RCC 7860 (cell line): Measurements from ENCODE around the gene NR4A3.
A peak's percentile ranks its signal among the peaks of the same experiment; 100 is the strongest.
"Not testable (repeated sequence)": the region's sequence is repeated elsewhere in the genome, so short reads cannot be mapped to it uniquely, and the experiment has no call there.

Experiments used
- DNase-seq: peaks from one replicate; pipeline ENCODE4 v3.0.0-alpha.2; 2015; ENCODE audit warnings: low spot score
- FAIRE-seq: peaks from 2 replicates; lab custom pipeline; 2012; peaks lifted over from hg19 to GRCh38; lab: Jason Lieb, UNC

Gene NR4A3

DNA sequence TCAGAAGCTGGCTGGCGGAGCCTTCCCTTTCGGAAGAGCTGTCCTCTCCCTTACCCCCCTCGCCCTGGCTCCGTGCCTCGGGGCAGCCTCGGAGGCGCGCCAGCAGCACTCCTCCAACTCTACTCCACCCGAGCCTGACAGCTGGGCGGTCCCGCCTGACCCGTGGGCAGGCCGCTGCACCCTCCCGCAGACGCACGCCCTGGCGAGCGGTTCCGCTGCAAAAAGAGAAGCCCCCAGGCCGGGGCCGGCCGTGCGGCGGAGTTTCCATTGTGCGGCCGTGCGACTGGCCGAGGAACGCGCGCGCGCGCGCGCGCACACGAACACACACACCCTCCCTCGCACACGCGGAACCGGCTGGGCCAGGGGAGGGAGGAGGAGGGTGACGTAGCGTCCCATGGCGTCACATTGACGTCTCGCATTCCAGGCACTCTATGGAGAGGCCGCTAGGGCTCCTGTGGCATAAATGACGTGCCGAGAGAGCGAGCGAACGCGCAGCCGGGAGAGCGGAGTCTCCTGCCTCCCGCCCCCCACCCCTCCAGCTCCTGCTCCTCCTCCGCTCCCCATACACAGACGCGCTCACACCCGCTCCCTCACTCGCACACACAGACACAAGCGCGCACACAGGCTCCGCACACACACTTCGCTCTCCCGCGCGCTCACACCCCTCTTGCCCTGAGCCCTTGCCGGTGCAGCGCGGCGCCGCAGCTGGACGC lies at the start of gene NR4A3:
Gene NR4A3 (plus strand): TSS at position 490 of the 713 bp plus-strand sequence. CDS start 6,158 bp downstream, outside the sequence.
- DNase-seq: peak; percentile 83
- FAIRE-seq: no peak

DNA sequence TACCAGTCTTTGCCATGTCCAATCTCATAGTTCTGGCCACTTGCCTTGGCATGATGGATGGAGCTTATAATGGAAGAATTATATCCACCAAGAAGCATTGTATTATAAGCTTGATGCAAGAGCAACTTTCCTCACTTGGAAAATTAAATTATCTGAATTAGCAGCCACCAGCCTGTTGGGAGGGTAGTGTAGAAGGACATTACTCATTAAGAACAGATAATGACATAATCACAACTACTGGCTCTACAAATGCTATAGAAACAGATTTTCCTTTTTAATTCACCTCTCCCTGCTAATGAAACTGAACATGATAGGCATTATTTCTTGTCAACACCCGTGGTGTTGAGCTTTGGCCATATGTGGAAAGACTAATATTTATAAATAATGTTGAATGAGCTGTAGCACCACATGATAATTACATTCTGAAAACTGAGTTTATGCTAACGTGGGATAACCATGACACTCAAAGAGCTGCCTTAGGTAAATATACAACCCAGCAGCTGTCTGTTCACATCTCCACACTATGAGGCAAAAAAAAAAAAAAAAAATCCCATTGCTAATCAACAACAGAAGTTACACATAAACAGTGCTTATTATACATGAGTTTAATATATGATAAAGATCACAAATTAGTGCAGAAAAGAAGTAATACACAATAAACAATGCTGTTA lies 48.1 kb upstream of the NR4A3 start:
- FAIRE-seq (no peak), DNase-seq (no peak)

DNA sequence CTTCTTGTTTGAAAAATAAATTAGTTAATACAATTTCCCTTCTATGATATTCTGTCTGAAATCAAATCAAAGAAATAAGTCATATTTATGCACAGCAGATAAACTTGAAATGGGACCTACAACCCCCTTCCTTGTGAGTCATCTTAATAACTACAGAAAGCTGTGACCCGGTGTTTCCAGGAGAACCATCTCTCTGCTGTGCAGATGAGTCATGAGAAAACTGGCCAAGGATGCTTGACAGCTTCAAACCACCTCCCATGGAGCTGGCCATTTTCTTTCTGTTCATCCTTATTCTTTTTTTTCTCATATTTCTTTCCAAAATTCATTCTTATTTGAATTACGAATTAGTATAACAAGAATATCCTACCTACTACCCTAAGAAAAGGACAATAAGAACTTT lies 43.4 kb upstream of the NR4A3 start:
- FAIRE-seq (peak; percentile 96), DNase-seq (peak; percentile 78)

DNA sequence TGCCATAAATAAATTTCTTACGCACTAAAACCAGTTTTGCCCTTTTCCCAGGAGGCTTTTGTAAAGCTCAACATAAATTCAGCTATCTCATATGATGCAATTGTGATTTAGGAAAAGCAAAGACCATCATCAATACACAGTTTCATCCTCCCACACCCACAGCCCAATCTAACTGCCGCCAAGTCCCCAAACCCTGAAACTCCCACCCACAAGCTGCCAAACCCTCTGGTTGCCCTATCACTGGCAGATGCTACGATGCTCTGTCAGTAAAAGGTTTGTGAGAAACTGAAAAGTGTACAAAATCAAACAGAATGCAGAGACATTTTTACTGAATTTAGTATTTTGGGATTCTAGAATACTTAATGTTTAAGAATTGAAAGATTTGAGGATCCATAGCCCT lies 42.8 kb upstream of the NR4A3 start:
- no peak for FAIRE-seq
- no peak for DNase-seq

DNA sequence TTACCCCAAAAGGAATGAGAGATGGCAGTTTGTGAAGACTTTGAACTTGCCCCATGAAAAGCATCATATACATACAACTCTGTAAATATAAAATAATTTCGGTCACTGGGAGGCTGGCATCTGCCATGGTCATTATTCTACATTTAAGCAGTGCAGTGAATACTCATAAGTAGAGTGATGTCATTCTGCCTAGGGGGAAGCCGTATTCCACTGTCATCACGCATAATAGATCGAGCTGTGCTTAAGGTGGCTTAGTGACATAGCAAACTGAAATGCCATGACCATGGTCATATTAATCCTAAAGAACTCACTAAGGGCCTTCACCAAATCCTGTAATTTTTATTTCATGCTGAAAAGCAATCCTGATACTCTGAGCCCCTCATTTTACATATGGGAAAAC lies 42.4 kb upstream of the NR4A3 start:
- DNase-seq: no peak
- no peak for FAIRE-seq

DNA sequence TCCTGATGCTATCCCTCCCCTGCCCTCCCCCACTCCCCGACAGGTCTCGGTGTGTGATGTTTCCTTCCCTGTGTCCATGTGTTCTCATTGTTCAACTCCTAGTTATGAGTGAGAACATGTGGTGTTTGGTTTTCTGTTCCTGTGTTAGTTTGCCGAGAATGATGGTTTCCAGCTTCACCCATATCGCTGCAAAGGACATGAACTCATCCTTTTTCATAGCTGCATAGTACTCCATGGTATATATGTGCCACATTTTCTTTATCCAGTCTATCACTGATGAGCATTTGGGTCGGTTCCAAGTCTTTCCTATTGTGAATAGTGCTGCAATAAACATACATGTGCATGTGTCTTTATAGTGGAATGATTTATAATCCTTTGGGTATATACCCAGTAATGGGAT lies 39.3 kb upstream of the NR4A3 start:
- FAIRE-seq, DNase-seq: not testable (repeated sequence)

DNA sequence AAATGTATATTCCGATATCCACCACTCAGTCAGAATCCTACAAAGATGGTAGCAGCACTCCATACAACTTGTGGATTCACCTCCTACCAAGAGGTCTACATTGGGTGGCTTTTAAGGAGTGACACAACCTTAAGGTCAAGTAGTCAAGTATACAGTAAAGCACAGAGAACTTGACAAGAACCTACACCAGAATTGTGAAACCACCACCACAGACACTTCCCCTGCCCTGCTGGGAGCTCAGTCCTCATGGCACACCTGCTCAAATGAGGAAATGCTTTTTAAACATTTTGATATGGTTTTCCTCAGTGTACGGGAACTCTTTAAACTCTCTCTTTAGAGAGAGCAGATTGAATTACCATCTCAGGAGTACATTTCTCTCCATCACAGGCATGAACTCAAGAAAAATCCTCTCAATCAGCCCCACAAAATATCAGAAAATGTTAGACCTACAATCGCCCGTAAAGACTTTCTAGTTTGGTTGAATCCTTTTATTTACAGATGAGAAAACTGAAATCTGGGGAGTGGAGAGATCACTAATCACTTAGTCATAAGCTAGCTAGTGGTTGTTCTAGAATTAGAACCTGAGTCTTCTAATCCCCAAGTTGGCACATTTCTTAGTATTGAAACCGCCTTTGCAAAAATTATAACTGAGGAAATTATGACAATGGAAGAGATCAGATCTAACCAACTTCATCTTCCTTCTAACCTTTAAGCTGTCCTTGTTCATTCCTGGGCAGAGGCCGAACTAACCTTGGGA lies 38.5 kb upstream of the NR4A3 start:
- FAIRE-seq: no peak
- DNase-seq: no peak

DNA sequence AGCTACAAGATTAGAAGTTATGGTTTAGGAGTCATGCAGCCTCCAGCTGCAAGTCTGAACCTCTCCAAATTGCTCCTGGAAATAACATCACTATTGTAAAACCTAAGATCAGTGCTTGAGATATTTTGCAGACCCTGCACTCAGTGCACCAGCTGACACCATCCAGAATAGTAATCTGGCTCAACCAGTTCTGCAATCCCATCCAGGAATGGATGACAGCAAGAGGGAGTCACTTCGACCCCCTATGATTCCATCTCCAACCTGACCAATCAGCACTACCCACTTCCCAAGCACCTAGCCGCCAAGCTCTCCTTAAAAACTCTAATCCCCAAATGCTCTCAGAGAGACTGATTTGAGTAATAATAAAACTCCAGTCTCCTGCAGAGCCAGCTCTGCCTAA lies 37.9 kb upstream of the NR4A3 start:
- no peak for DNase-seq
- no peak for FAIRE-seq

DNA sequence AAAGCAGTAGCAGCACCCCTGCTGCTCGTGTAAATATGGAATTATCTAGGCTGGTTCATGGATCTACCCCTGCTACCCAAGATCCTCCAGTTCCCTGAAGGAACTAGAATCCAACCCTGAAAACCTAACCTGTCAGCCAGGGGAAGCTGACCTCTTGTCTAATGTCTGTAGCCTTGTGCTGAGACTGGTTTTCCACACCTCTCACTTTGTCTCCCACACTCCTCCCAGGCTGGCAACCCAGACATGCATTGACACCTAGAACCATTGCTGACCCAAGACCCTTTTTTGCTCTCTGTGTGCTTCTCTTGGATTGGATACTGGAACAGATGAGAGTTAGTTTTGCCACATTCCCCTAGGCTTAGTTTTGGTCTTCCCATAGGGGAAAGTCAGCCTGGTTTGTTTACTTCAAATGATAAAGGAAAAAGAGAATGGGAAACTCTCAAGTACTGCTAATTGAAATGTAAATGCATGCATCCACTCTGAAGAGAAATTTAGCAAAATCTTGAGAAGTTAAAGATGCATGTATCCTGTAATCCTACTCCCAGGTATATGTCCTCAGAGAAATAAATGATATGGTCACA lies 36.6 kb upstream of the NR4A3 start:
- no peak for DNase-seq
- FAIRE-seq: no peak

DNA sequence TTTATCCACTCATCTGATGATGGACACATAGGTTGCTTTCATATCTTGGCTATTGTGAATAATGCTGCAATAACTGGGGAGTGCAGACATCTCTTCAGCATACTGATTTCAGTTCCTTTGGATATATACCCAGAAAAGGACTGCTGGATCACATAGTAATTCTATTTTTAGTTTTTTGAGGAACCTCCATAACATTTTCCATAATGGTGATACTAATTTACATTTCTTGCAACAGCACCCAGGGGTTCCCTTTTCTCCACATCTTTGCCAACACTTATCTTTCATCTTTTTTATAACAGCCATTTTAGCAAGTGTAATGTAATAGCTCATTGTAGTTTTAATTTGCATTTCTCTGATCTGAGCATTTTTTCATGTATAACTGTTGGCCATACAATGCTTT lies 34.1 kb upstream of the NR4A3 start:
- DNase-seq: no peak
- no peak for FAIRE-seq

DNA sequence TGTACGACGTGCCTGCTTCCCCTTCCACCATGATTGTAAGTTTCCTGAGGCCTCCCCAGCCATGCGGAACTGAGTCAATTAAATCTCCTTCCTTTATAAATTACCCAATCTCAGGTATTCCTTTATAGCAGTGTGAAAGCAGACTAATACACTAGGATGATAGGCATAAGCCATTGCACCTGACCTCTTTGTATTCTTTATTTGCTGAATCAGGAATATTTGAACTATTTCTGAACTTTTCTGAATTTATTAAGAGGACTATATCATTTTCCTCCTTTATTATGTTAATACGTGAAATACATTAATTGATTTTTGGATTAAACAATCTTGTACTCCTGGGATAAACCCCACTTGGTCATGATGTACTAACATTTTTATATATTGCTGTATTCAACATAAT lies 28.2 kb upstream of the NR4A3 start:
- DNase-seq: no peak
- no peak for FAIRE-seq

DNA sequence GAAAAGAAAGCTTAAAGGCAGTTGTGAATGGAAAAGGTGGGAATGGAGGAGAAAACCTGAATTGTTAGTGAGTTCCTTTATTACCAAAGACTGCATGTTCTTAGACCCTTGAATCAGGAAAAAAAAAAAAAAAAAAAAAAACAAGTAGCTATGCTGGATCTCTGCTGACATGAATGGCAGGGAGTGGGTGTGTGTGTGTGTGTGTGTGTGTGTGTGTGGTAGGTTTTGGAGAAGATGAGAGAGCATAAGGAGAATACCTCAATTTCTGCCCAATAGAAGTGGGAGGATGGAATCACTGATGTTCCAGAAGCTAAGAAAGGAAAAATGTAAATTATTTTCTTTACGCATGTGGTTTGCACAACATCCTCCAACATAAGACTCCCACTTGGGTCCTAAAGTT lies 25.5 kb upstream of the NR4A3 start:
- FAIRE-seq (no peak), DNase-seq (no peak)

DNA sequence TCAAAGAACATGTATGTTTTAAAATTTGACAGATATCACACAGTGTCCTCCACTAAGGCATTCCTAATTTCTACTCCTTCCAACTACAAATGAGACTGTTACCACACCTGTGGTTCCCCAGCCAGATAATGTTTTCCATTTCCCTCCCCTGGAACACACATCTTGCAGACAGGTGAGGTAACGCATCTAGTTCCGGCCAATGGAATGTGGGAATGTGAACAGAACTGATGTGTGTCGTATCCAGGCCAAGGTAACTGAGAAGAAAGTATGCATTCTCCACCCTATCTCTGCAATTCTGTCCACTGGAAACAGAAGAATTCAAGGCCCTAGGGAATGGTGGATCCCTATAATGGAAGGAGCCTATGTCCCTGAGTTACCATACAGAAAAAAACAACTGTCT lies 19.9 kb upstream of the NR4A3 start:
- DNase-seq (no peak), FAIRE-seq (no peak)

DNA sequence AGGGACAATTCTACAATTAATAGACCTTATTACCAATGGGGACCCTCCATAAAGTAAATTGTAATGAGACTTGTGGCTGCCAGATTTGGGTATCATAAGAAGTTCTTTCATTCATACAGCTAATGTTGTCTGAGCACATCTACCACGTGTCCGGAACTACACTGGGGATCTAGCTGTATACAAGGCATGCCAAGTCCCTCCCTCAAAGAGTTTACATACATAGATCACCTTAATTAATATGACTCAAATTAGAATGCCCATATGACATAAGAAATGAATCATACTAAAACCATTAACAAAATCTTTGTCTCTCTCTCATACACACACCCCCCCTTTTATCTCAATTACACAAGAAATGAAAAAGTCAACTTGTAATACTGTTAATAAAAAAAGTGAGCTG lies 18.0 kb upstream of the NR4A3 start:
- DNase-seq: no peak
- no peak for FAIRE-seq

DNA sequence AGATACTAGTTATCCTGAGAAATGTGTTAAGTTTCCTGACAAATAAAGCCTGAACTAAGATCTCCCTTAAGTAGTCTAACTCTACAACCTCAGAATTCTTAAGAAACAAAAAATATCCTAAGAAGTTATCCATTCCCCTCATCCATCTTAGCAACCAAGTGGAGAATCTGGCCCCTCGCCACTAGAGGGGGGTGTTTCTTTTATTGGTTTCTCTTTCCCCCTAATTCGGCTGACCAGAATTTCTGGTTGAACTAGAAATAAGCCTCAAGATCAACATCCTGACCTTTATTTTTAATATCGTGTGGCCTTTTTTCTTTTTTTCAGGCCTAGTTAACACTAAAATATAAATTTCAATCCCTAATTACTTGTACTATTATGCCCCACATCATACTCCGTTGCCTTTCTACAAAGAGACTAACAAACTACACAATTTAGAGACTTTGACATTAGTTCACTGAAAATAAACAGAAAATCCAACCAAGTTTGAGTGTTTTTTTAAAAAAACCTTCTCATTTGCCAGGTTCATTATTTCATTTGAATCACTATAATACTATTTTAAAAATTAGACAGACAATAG lies 14.3 kb upstream of the NR4A3 start:
- peak; percentile 76 for FAIRE-seq
- DNase-seq: peak; percentile 15

DNA sequence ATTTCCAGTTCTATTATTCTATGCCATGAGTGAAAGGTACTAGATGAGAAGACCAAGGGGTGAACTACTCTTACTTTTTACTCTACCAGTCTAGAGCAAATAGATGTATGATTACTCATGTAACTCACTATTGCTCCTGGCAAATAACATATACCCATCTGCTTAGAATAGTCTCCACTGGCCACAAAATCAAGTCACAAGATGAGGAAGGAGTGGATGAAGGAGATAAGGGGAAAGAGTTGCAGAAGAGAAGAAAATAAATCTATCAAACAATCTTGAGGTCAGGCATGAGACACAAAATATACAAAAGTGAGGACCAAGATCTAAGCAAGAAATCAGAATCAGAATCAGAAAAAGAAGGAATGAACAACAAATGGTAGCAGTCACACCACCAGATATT lies 13.7 kb upstream of the NR4A3 start:
- DNase-seq: no peak

DNA sequence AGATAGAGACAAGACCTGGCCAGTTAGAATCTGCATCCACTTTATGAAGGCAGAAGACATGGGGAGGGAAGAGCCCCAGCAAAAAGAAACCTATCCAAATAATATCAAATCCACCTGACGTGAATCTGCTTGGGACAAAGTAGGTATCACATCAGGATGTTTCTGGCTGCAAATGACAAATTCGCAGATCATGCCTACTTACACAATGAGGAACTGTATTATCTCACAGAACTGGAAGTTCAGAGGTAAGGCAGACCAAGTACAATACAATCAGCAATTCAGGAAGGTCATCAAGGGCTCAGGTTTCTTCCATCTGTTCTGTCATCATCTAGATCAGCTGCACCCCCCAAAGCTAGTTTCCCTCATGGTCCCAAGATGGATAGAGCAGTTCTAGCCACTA lies 13.2 kb upstream of the NR4A3 start:
- DNase-seq (no peak), FAIRE-seq (no peak)

More for the DNA sequence above, 13.7 kb upstream of the NR4A3 start:
- no peak for FAIRE-seq

DNA sequence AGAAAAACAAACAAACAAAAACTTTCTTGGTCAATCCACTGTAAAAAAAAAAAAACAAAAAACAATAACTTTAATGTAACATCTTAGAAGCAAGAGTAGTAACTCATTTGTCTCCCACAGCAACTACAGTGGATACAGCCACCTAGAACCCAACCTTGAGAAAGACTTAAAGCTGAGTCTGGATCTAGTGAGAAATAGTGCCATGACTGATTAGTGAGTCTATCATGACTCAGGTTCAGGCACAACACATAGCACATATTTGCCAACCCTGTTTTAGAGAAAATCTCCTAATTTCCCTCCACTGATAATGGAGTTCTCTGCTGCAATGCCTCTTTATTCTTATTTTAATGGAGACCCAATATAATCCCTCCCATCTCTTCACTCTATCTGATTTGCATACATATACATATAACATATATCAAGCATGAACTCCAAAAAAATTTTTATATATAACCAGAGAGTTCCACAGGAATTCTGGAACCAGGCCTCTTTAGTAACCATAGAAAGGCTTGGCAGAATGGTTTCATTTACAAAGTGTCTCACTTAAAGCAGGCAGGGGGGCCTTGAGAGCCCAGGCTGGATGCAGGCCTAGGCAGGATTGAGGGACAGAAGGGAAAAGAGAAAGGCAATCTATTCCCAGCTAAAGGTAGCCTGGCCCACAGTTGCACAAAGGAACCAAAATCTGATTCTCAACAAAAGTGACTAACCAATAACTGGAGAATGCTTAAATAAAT lies 11.9 kb upstream of the NR4A3 start:
- FAIRE-seq (no peak), DNase-seq (peak; percentile 18)

DNA sequence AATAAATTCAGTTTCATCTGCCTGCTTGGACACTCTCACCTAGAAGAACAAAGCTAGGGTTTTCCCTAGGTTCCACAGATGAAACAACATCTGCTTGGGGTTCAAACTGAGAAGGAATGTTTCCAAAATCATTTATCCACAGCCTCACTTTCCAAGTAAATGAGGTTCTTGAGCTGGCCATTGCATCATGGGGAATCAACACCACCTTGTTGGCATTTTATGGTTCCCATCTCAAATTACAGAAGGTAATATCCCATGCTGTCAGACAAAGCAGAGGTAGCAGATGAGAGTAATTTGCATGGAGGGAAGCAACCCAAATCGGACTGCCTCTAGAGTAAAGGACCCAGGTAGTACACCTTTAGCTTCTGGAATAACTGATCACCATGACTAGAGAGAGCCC lies 10.5 kb upstream of the NR4A3 start:
- DNase-seq (no peak), FAIRE-seq (no peak)

DNA sequence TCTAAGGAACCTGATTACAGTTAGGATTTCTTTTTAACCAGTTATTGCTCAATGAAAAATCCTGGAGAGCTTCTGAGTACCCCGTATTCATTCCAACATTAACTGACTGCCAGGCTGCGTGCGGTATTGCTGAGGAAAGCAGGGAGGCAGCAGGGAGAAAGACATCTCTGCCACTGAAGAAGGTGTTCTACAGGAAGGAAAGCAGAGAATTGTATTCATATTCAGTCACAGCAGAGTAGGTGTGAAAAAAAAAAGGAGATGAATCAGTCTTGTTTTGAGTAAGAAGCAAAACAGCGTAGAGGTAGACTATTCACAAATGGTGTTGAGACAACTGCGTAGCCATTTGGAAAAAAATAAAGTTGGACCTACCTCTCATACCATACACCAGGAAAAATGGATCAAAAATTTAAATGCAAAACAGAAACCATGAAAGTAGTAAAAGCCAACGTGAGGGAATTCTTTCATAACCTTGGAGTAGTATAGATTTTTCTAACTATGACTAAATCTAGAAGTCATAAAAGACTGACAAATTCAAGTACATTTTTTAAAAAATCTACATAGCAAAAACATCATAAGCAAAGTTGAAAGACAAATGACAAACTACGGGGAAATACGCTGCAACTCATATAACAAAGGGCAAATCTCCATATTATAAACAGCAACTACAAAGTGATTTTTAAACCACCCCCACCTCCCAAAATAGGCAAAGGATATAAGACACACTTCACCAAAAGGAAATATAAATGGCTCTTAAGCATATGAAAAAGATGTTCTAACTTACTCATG lies 9.9 kb upstream of the NR4A3 start:
- FAIRE-seq (no peak), DNase-seq (no peak)
